Cardiac muscle cell (in vitro differentiated cells and primary cell): Measurements from ENCODE around the gene MYO1E. TPM values are rescaled to one million over a fixed set of nuclear protein-coding genes. Genes with fewer than 3 reads are reported as not detected.
"Not testable (repeated sequence)": the region's sequence is repeated elsewhere in the genome, so short reads cannot be mapped to it uniquely, and the experiment has no call there.

Experiments
- DNase-seq, 2 donors: peaks; one replicate each; pipeline versions ENCODE4 v3.0.0 to v3.0.0-alpha.2; 2010 to 2017; ENCODE audit warnings: low read depth in 1 of 2, low spot score in 1 of 2
- H3K27ac ChIP-seq: fragments of 200-600 bp; sonication (generic); 2 replicates; pipeline ENCODE4 v1.5.1; 2016
- H3K27me3 ChIP-seq: fragments of 200-600 bp; sonication (generic); 2 replicates; pipeline ENCODE4 v1.6.0; 2016; ENCODE audit warnings: control low read depth
- H3K36me3 ChIP-seq: fragments of 200-600 bp; sonication (generic); 2 replicates; pipeline ENCODE4 v1.5.1; 2016; ENCODE audit warnings: control low read depth
- H3K4me1 ChIP-seq: fragments of 200-600 bp; sonication (generic); 2 replicates; pipeline ENCODE4 v1.8.1; 2017; ENCODE audit warnings: low read depth, mild to moderate bottlenecking, mixed run types
- H3K4me3 ChIP-seq: fragments of 200-600 bp; sonication (generic); 2 replicates; pipeline ENCODE4 v1.5.1; 2016; ENCODE audit warnings: mild to moderate bottlenecking
- H3K9me3 ChIP-seq: fragments of 200-600 bp; sonication (generic); 2 replicates; pipeline ENCODE4 v1.5.1; 2017; ENCODE audit warnings: low read depth, mild to moderate bottlenecking, control low read depth
- CTCF ChIP-seq: IDR thresholded peaks from 2 replicates; pipeline ENCODE4 v1.5.1; 2012; ENCODE audit warnings: low read depth, mild to moderate bottlenecking, low read length
- polyA plus RNA-seq: library from polyadenylated mRNA; unstranded; fragments of >200 nt; fragmentation: Nextera tagmentation; extraction: Ambion mirVana; gene quantifications from 2 replicates; pipeline ENCODE4 v1.2.1, GENCODE V29; 2016
- total RNA-seq: library from RNA; depleted of rRNA; stranded (reverse); fragments of >200 nt; gene quantifications from 2 replicates; pipeline ENCODE4 v1.2.3, GENCODE V29; 2016

MYO1E gene
- total and polyA plus RNA-seq, 2 experiments from 2014 or later: 22.0 to 27.7 TPM

DNA sequence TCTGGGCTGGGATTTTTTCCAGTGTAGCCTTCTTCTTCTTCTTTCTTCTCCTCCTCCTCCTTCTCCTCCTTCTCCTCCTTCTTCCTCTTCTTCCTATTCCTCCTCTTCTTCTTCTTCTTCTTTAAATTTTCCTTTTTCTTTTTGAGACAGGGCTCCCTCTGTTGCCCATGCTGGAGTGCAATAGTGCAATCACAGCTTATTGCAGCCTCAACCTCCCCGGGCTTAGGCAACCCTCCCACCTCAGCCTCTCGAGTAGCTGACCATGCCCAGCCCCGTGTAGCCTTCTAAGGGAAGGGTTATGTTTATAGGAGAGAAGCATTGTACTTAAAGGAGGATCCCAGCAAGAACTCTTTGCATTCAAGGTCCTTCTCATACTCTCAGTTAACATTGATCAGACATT, 24.0 kb upstream of the MYO1E start:
- Histone ChIP-seq H3K27me3 (no peaks in the 10 kb centered on the region), H3K4me1 (no peaks in the 10 kb centered on the region), H3K27ac (no peak overlapping the region), H3K4me3 (no peak overlapping the region), H3K36me3 (no peaks in the 10 kb centered on the region), H3K9me3 (no peaks in the 10 kb centered on the region)
- TF ChIP-seq CTCF: peak; percentile 8
- DNase-seq: no peak

DNA sequence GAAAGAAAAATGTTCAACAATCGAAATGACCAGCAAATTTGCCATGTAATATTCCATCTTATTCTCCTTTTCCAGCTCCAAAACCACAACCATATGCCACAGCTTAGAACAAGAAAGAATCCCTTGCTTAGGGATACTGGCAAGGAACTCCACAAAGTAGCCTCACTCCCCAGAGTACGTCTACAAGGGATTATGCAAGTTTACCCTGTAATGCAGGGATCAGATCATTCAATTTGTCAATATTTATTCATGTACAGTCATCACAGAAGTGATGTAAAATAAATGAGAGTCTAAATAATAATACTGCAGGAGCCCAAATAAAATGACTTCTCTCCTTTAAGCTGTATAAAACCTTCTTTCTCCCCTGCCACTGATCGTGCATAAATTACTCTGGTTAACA, 23.5 kb upstream of the MYO1E start:
- Histone ChIP-seq H3K4me1 (no peaks in the 10 kb centered on the region), H3K36me3 (no peaks in the 10 kb centered on the region), H3K4me3 (no peak overlapping the region), H3K27ac (no peak overlapping the region), H3K9me3 (no peaks in the 10 kb centered on the region), H3K27me3 (no peaks in the 10 kb centered on the region)
- no peak for TF ChIP-seq CTCF
- DNase-seq: no peak

GRCh38 chr15:59394166-59394661, 21.5 kb upstream of the MYO1E start:
- Histone ChIP-seq H3K36me3 (no peaks in the 10 kb centered on the region), H3K27me3 (no peaks in the 10 kb centered on the region), H3K9me3 (no peaks in the 10 kb centered on the region), H3K4me1 (no peaks in the 10 kb centered on the region), H3K4me3 (no peak overlapping the region), H3K27ac (no peak overlapping the region)
- no peak for TF ChIP-seq CTCF
- DNase-seq: no peak

- DNase-seq: no peak
- no peak for TF ChIP-seq CTCF
- Histone ChIP-seq H3K4me1 (no peaks in the 10 kb centered on the region), H3K27ac (no peak overlapping the region), H3K27me3 (no peaks in the 10 kb centered on the region), H3K9me3 (no peaks in the 10 kb centered on the region), H3K36me3 (no peaks in the 10 kb centered on the region), H3K4me3 (no peak overlapping the region)
Measured at GRCh38 chr15:59392299-59392698, 19.6 kb upstream of the MYO1E start.

- Histone ChIP-seq H3K9me3 (no peaks in the 10 kb centered on the region), H3K4me3 (no peak overlapping the region), H3K27me3 (no peaks in the 10 kb centered on the region), H3K4me1 (no peaks in the 10 kb centered on the region), H3K27ac (no peak overlapping the region), H3K36me3 (no peaks in the 10 kb centered on the region)
- DNase-seq: peak in 1 of 2 donors; percentile 69
- no peak for TF ChIP-seq CTCF
Measured at GRCh38 chr15:59388670-59389069, 16.0 kb upstream of the MYO1E start.

DNA sequence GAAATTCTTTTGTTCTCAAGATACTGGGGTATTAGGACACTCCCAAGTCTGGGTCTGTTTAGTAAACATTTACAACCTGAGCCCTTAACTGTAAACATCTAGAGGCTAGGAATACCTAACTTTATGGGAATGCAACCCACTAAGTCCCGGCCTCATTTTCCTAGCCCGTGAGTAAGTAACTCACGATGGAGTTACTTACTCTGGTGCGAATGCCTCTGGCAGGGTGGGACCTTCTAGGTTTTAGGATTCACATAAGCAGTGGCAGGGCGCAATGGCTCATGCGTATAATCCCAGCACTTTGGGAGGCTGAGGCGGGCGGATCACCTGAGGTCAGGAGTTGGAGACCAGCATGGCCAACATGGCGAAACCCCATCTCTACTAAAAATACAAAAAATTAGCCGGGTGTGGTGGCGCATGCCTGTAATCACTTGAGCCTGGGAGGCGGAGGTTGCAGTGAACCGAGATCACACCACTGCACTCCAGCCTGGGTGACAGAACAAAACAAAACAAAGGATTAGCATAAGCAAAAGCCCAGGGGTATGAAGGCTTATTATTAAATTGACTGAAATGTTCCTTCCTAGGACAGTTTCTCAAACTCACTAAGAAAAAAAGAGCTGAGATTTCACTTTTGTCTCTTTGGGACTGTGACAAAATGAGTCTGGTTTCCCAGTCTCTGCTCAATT, 14.7 kb upstream of the MYO1E start:
- DNase-seq, H3K9me3 ChIP-seq, H3K27ac ChIP-seq, H3K36me3 ChIP-seq, H3K4me3 ChIP-seq, H3K27me3 ChIP-seq, H3K4me1 ChIP-seq: not testable (repeated sequence)
